ENCODE measurements around the gene STBD1. TPM values are rescaled to one million over a fixed set of nuclear protein-coding genes. Genes with fewer than 3 reads are reported as not detected.
A peak's percentile ranks its signal among the peaks of the same experiment; 100 is the strongest.
"Not testable (repeated sequence)": the region's sequence is repeated elsewhere in the genome, so short reads cannot be mapped to it uniquely, and the experiment has no call there.

STBD1 gene
- 2.9 TPM for total RNA-seq

- peak; percentile 81 for ATAC-seq
Observed at GRCh38 chr4:76305971-76306881, at the start of gene STBD1. TSS of gene STBD1 (plus strand) at chr4:76306733. CDS start at chr4:76306770, 37 bp downstream.

- ATAC-seq, result no peak
Observed at GRCh38 chr4:76256968-76257367, 49.6 kb upstream of the STBD1 start.

GRCh38 chr4:76257824-76258223 is 48.7 kb upstream of the STBD1 start:
- no peak for ATAC-seq

- no peak for ATAC-seq
Observed at GRCh38 chr4:76260571-76260970, 46.0 kb upstream of the STBD1 start.

- ATAC-seq, result no peak
Observed at GRCh38 chr4:76265631-76266218, 40.8 kb upstream of the STBD1 start.

- ATAC-seq, result no peak
Observed at GRCh38 chr4:76266627-76267026, 39.9 kb upstream of the STBD1 start.

- ATAC-seq, result no peak
Observed at GRCh38 chr4:76267811-76268210, 38.7 kb upstream of the STBD1 start.

- ATAC-seq, result no peak
Observed at GRCh38 chr4:76270244-76271175, 36.0 kb upstream of the STBD1 start.

- no peak for ATAC-seq
Observed at GRCh38 chr4:76271248-76271647, 35.3 kb upstream of the STBD1 start.

GRCh38 chr4:76272073-76272472 is 34.5 kb upstream of the STBD1 start:
- ATAC-seq, result no peak

GRCh38 chr4:76272582-76272981 is 34.0 kb upstream of the STBD1 start:
- ATAC-seq, result no peak

- no peak for ATAC-seq
Observed at GRCh38 chr4:76272999-76273398, 33.5 kb upstream of the STBD1 start.

- no peak for ATAC-seq
Observed at GRCh38 chr4:76275486-76276124, 30.9 kb upstream of the STBD1 start.

- ATAC-seq, result no peak
Observed at GRCh38 chr4:76276813-76277212, 29.7 kb upstream of the STBD1 start.

GRCh38 chr4:76277667-76278066 is 28.9 kb upstream of the STBD1 start:
- ATAC-seq, result no peak

- ATAC-seq, result no peak
Observed at GRCh38 chr4:76278583-76278982, 27.9 kb upstream of the STBD1 start.

- ATAC-seq, result no peak
Observed at GRCh38 chr4:76279462-76279861, 27.1 kb upstream of the STBD1 start.

GRCh38 chr4:76280488-76281441 is 25.8 kb upstream of the STBD1 start:
- ATAC-seq, result no peak

GRCh38 chr4:76281594-76281993 is 24.9 kb upstream of the STBD1 start:
- not testable (repeated sequence) for ATAC-seq

GRCh38 chr4:76282941-76283689 is 23.4 kb upstream of the STBD1 start:
- no peak for ATAC-seq
